CD4-positive, alpha-beta T cell (primary cell): ENCODE data around the gene KCTD3. TPM values are rescaled to one million over a fixed set of nuclear protein-coding genes. Genes with fewer than 3 reads are reported as not detected.

ENCODE experiments used
- ATAC-seq: fragments of 200-7000 bp; cut with Tn5 transposase; one replicate; pipeline ENCODE4 v1.10.0; 2022; ENCODE audit warnings: mild to moderate bottlenecking; ENCODE audit not compliant: poor library complexity
- CTCF ChIA-PET: fragments of 350-600 bp; sonication (Branson Sonifier 250); formaldehyde crosslinking; loops from one replicate; lab custom pipeline; 2021; ENCODE audit warnings: antibody characterized with exemption, inconsistent platforms; lab: Charles Lee
- POLR2A ChIA-PET: fragments of 350-600 bp; sonication (Branson Sonifier 250); formaldehyde crosslinking; loops from one replicate; lab custom pipeline; 2021; ENCODE audit warnings: antibody characterized with exemption, inconsistent platforms; lab: Charles Lee
- DNase-seq, 14 experiments: peaks; one replicate each; pipeline ENCODE4 v3.0.0-alpha.2; 2013 to 2020; ENCODE audit warnings: mixed read lengths in 2 of 14
- H3K27ac ChIP-seq, 2 donors: one replicate each; pipeline versions ENCODE4 v1.5.1 to v1.7.0; 2013; ENCODE audit warnings: low read length in 2 of 2, low read depth in 1 of 2, mild to moderate bottlenecking in 1 of 2
- H3K27me3 ChIP-seq, 2 experiments: 1 replicate in 1 of 2; 2 replicates in 1 of 2; pipeline versions ENCODE4 v1.6.1 to v1.7.0; 2013; ENCODE audit warnings: low read length in 2 of 2, control low read depth in 1 of 2, mild to moderate bottlenecking in 1 of 2, moderate library complexity in 1 of 2; ENCODE audit not compliant: insufficient read depth in 2 of 2, control insufficient read depth in 1 of 2
- H3K36me3 ChIP-seq: one replicate; pipeline ENCODE4 v1.6.1; 2013; ENCODE audit warnings: low read length, control low read depth; ENCODE audit not compliant: insufficient read depth
- H3K4me1 ChIP-seq: one replicate; pipeline ENCODE4 v1.6.1; 2013; ENCODE audit warnings: low read length, control low read depth; ENCODE audit not compliant: insufficient read depth
- H3K4me3 ChIP-seq: one replicate; pipeline ENCODE4 v1.5.1; 2013; ENCODE audit warnings: mild to moderate bottlenecking, low read length, moderate library complexity
- H3K9me3 ChIP-seq, 2 experiments: 1 replicate in 1 of 2; 2 replicates in 1 of 2; pipeline versions ENCODE4 v1.6.1 to v1.7.0; 2013; ENCODE audit warnings: low read length in 2 of 2, mild to moderate bottlenecking in 2 of 2, control low read depth in 1 of 2, moderate library complexity in 1 of 2; ENCODE audit not compliant: control insufficient read depth in 1 of 2, insufficient read depth in 1 of 2
- H3K27ac Mint-ChIP-seq: one replicate; pipeline ENCODE4 v1.8.0; 2020; ENCODE audit warnings: mixed read lengths
- H3K27me3 Mint-ChIP-seq: one replicate; pipeline ENCODE4 v1.8.0; 2021; ENCODE audit warnings: mixed read lengths
- H3K36me3 Mint-ChIP-seq: one replicate; pipeline ENCODE4 v1.8.0; 2021; ENCODE audit warnings: low read depth, mixed read lengths
- H3K4me1 Mint-ChIP-seq: one replicate; pipeline ENCODE4 v1.8.0; 2021; ENCODE audit warnings: low read depth, mixed read lengths
- H3K4me3 Mint-ChIP-seq: one replicate; pipeline ENCODE4 v1.8.0; 2020; ENCODE audit warnings: mild to moderate bottlenecking, mixed read lengths
- H3K9me3 Mint-ChIP-seq: one replicate; pipeline ENCODE4 v1.8.0; 2020; ENCODE audit warnings: mixed read lengths
- intact Hi-C, 2 experiments: fragments of 100-400 bp; cut with DNase I in 1 of 2; cut with micrococcal nuclease in 1 of 2; formaldehyde crosslinking; loops; one replicate each; pipeline versions ENCODE4 v1.15.1 to v1.9.0; 2023 to 2025; cut with DNase I, micrococcal nuclease
- total RNA-seq, 174 experiments: library from RNA in 2 of 174; stranded (reverse) in 2 of 174; gene quantifications; one replicate each; pipeline ENCODE4 v1.2.3 and lab custom pipeline; 2021 to 2026
- TF ChIP-seq, protein P1 (sequence below): fragments of 200-600 bp; IDR thresholded peaks from one replicate; pipeline ENCODE4 v1.8.0; 2022; ENCODE audit warnings: antibody characterized with exemption, mild to moderate bottlenecking

KCTD3 gene
- total RNA-seq, 2 experiments from 2014 or later, result 3.0 to 4.8 TPM

DNA sequence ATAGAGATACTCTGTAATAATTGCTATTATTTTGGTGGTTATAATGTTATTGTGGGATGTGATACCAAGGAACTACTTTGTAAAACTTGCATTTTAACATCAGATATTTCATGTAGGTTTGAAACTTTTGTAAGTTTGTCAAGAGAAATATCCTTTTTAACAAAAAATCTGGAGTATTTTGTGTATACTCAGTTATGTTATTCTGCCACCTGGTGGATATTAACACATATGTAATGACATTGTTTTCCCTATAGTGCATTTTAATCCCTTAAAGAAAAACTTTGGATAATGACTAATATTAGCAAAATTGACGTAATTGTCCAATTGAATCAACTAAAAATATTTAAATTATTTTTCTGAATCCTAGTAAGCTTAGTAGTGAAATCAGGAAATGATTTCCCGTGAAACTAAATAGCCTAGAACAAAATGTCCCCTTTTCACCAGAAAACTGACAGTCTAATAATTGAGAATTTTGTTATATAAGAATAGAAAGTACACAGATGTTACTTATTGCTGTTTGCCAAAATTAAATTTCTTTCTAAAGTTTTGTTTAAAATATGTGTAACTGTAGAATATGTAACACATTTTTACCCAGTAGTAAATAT is 39.6 kb downstream of the KCTD3 start:
- CTCF ChIA-PET, result no interaction called here
- Histone ChIP-seq H3K36me3 (no peaks in the 10 kb centered on the region), H3K4me3 (no peak overlapping the region), H3K27me3 (no peaks in the 10 kb centered on the region), H3K4me1 (no peaks in the 10 kb centered on the region), H3K27ac (no peak overlapping the region), H3K9me3 (no peaks in the 10 kb centered on the region)
- DNase-seq (no peak), ATAC-seq (no peak)
- H3K4me3 Mint-ChIP-seq, result no peak overlapping the region
- no peak overlapping the region for H3K27ac Mint-ChIP-seq
- POLR2A ChIA-PET, result interaction anchor here (0.6 kb wide), 1 partner anchor 1003 kb away, joined by 3 read pairs; no protein-coding TSS in a partner anchor
- no peaks in the 10 kb centered on the region for H3K27me3 Mint-ChIP-seq
- H3K4me1 Mint-ChIP-seq, result no peaks in the 10 kb centered on the region
- H3K36me3 Mint-ChIP-seq, result peaks cover 26% of the 10 kb centered on the region
- H3K9me3 Mint-ChIP-seq, result no peaks in the 10 kb centered on the region
- intact Hi-C loops, result loop anchor here in 1 of 2 experiments (5.0 kb wide), 1 partner anchor 979 kb away; no protein-coding TSS in a partner anchor
- TF ChIP-seq, protein P1, sequence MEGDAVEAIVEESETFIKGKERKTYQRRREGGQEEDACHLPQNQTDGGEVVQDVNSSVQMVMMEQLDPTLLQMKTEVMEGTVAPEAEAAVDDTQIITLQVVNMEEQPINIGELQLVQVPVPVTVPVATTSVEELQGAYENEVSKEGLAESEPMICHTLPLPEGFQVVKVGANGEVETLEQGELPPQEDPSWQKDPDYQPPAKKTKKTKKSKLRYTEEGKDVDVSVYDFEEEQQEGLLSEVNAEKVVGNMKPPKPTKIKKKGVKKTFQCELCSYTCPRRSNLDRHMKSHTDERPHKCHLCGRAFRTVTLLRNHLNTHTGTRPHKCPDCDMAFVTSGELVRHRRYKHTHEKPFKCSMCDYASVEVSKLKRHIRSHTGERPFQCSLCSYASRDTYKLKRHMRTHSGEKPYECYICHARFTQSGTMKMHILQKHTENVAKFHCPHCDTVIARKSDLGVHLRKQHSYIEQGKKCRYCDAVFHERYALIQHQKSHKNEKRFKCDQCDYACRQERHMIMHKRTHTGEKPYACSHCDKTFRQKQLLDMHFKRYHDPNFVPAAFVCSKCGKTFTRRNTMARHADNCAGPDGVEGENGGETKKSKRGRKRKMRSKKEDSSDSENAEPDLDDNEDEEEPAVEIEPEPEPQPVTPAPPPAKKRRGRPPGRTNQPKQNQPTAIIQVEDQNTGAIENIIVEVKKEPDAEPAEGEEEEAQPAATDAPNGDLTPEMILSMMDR, result peak; percentile 42

DNA sequence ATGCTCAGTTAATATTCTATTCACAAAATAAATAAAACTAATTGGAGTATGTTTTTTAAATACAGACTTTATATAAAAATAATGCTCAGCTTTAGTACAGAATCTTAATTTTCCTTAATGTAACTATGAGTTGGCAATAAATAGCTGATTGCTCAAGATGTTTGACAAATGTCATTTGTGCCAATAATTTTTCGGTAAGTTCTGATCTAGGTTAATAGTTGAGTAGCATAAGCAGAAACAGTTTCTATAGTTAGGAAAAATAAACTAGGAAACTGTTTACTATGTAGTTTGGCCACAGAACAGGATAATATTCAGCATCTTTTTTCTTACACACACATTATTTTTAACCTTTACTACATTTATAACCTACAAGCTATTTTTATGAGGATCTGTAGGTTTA is 40.3 kb downstream of the KCTD3 start:
- no peak overlapping the region for H3K27ac ChIP-seq
- intact Hi-C loops, result loop anchor here in 1 of 2 experiments (5.0 kb wide), 1 partner anchor 980 kb away; no protein-coding TSS in a partner anchor
- no peaks in the 10 kb centered on the region for H3K36me3 ChIP-seq
- no peaks in the 10 kb centered on the region for H3K9me3 ChIP-seq
- TF ChIP-seq, protein P1, result no peak
- H3K27me3 Mint-ChIP-seq, result no peaks in the 10 kb centered on the region
- DNase-seq (no peak), ATAC-seq (no peak)
- no peak overlapping the region for H3K4me3 Mint-ChIP-seq
- no peak overlapping the region for H3K27ac Mint-ChIP-seq
- CTCF ChIA-PET, result no interaction called here
- H3K36me3 Mint-ChIP-seq, result peaks cover 33% of the 10 kb centered on the region
- no peaks in the 10 kb centered on the region for H3K27me3 ChIP-seq
- no peaks in the 10 kb centered on the region for H3K4me1 Mint-ChIP-seq
- H3K9me3 Mint-ChIP-seq, result no peaks in the 10 kb centered on the region
- H3K4me1 ChIP-seq, result no peaks in the 10 kb centered on the region
- no peak overlapping the region for H3K4me3 ChIP-seq
- POLR2A ChIA-PET, result no interaction called here

DNA sequence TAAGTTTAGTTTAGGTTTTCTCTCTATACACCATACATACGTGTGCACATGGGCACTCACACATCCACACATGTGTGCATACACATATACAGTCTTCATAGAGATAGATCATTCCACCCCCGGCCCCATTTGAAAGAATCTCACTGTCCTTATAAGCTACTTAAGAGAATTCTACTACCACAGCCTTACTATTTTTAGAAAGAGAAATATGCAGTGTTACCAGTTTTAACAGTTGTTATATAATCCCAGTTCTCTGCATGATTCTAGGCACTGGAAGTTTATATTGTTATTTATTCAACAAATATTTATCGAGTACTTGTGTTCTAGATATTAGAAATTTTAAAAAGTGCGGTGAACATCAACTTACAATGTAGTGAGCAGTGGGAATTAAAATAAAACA is 41.5 kb downstream of the KCTD3 start:
- no peaks in the 10 kb centered on the region for H3K4me1 ChIP-seq
- no peaks in the 10 kb centered on the region for H3K9me3 ChIP-seq
- Mint-ChIP-seq H3K4me1 (no peaks in the 10 kb centered on the region), H3K9me3 (no peaks in the 10 kb centered on the region), H3K27ac (no peak overlapping the region), H3K36me3 (peaks cover 43% of the 10 kb centered on the region), H3K27me3 (no peaks in the 10 kb centered on the region), H3K4me3 (no peak overlapping the region)
- H3K4me3 ChIP-seq, result no peak overlapping the region
- H3K36me3 ChIP-seq, result no peaks in the 10 kb centered on the region
- H3K27me3 ChIP-seq, result no peaks in the 10 kb centered on the region
- TF ChIP-seq, protein P1, result no peak
- intact Hi-C loops, result loop anchor here in 1 of 2 experiments (5.0 kb wide), 1 partner anchor 981 kb away; no protein-coding TSS in a partner anchor
- CTCF ChIA-PET, result no interaction called here
- no peak overlapping the region for H3K27ac ChIP-seq
- ATAC-seq, result no peak
- POLR2A ChIA-PET, result no interaction called here
- DNase-seq, result no peak
